Lower leg skin (tissue), 3 donors: ENCODE data around the gene CGB7.

ENCODE experiments used
- CTCF ChIP-seq, 3 donors: fragments of 450-650 bp; IDR thresholded peaks; one replicate each; pipeline ENCODE4 v1.5.1; 2016; ENCODE audit warnings: antibody characterized with exemption in 3 of 3, mild to moderate bottlenecking in 3 of 3, moderate library complexity in 2 of 3
- POLR2A ChIP-seq, 2 donors: fragments of 450-650 bp; IDR thresholded peaks; one replicate each; pipeline ENCODE4 v1.6.1; 2016 to 2017; ENCODE audit warnings: antibody characterized with exemption in 2 of 2, mild to moderate bottlenecking in 1 of 2, moderate library complexity in 1 of 2

- TF ChIP-seq CTCF (IDR thresholded peaks at IDR 0.05): no peak
- TF ChIP-seq POLR2A (IDR thresholded peaks at IDR 0.05): no peak
These were observed 26.9 kb upstream of the CGB7 start for GRCh38 chr19:49084206-49085019.
